HG02943 (cell line): ENCODE data around the gene KISS1.

ENCODE experiments used
- ATAC-seq: cut with Tn5 transposase; IDR thresholded peaks from one replicate; pipeline ENCODE4 v1.9.1; 2021; ENCODE audit warnings: mild to moderate bottlenecking, low read depth, moderate library complexity; ENCODE audit not compliant: unreplicated experiment

Gene KISS1

GRCh38 chr1:204142032-204142974 is 54.0 kb downstream of the KISS1 start:
- no peak for ATAC-seq

- ATAC-seq = no peak
Measured at GRCh38 chr1:204141131-204141530, 55.2 kb downstream of the KISS1 start.
